ENCODE measurements around the gene PITPNC1.

Gene PITPNC1

DNA sequence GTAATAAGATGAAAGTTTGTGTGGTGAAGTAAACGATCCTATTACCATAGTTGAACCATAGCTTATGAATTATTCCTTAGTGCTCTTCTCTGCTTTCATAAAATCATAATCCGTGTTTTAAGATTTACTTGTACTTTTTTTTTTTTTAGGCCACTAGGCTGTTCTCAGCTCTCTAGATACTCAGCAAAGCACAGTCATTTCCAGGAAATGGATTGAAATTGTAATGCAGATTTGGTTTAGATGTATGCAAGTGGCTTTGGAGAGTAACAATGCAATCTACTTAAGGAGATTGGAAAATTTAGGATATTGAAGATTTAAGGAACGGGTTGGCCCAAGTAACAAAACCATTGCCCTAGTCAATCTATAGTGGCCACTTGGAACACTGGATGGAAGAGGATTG, 125.1 kb downstream of the PITPNC1 start:
- H3K36me3 ChIP-seq (ENCODE audit: control insufficient read depth, insufficient read depth, low read length), result no peaks in the 10 kb centered on the region
- H3K27ac ChIP-seq (ENCODE audit: insufficient read depth, low read length, poor library complexity, severe bottlenecking), result no peak overlapping the region
- H3K27me3 ChIP-seq (replicated peaks; ENCODE audit: control insufficient read depth, insufficient read depth, low read length, poor library complexity, severe bottlenecking), result no peaks in the 10 kb centered on the region
- H3K4me1 ChIP-seq (ENCODE audit: control insufficient read depth, insufficient read depth, low read length, poor library complexity, severe bottlenecking), result no peaks in the 10 kb centered on the region
- no peak for DNase-seq
- H3K9me3 ChIP-seq (ENCODE audit: control insufficient read depth, low read length), result no peaks in the 10 kb centered on the region
- H3K4me3 ChIP-seq (ENCODE audit: insufficient read depth, low read depth, low read length, poor library complexity, severe bottlenecking), result no peak overlapping the region

DNA sequence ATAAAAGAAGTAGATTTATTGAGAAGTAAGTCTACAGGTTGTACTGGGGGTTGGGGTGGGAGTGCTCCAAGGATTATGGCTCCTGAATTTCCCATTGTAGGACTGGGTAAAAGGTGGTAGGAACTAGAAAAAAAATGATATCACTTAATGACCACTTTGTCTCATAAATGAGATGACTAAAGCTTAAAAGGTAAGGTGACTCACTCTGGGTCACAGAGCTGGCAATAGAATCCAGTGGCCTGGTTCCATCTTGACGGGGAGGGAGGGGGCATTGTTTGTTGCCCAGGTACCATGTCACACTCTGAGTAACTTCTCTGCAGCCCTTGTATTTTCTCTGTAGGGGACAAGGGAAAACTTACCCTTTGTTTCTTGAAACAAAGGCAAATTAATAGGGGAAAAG, 126.1 kb downstream of the PITPNC1 start:
- no peak for DNase-seq
- Histone ChIP-seq H3K9me3 (ENCODE audit: control insufficient read depth, low read length) (peaks cover 6% of the 10 kb centered on the region), H3K4me3 (ENCODE audit: insufficient read depth, low read depth, low read length, poor library complexity, severe bottlenecking) (no peak overlapping the region), H3K36me3 (ENCODE audit: control insufficient read depth, insufficient read depth, low read length) (no peaks in the 10 kb centered on the region), H3K4me1 (ENCODE audit: control insufficient read depth, insufficient read depth, low read length, poor library complexity, severe bottlenecking) (no peaks in the 10 kb centered on the region), H3K27me3 (replicated peaks; ENCODE audit: control insufficient read depth, insufficient read depth, low read length, poor library complexity, severe bottlenecking) (no peaks in the 10 kb centered on the region), H3K27ac (ENCODE audit: insufficient read depth, low read length, poor library complexity, severe bottlenecking) (no peak overlapping the region)

DNA sequence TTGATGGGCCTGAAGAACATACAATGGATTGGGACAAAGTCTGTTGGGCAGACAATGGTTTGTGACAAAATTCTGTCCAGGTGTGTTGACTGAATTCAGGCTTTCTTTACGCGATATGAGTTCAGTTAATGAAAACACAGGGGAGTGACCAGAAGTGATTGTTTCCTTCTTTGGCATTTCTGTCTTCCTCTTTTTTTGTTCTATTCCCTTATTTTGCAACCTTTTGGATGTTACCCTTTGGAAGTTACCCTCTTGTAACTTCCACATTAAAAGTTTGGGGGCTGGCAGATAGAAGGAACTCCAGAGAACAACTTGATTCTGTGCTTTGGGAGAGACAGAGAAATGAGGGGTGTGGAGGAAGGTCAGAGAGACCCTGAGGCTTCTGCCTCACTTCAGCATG, 126.7 kb downstream of the PITPNC1 start:
- Histone ChIP-seq H3K36me3 (ENCODE audit: control insufficient read depth, insufficient read depth, low read length) (no peaks in the 10 kb centered on the region), H3K27me3 (replicated peaks; ENCODE audit: control insufficient read depth, insufficient read depth, low read length, poor library complexity, severe bottlenecking) (no peaks in the 10 kb centered on the region), H3K27ac (ENCODE audit: insufficient read depth, low read length, poor library complexity, severe bottlenecking) (no peak overlapping the region), H3K4me1 (ENCODE audit: control insufficient read depth, insufficient read depth, low read length, poor library complexity, severe bottlenecking) (no peaks in the 10 kb centered on the region), H3K9me3 (ENCODE audit: control insufficient read depth, low read length) (peaks cover 6% of the 10 kb centered on the region), H3K4me3 (ENCODE audit: insufficient read depth, low read depth, low read length, poor library complexity, severe bottlenecking) (no peak overlapping the region)
- no peak for DNase-seq

GRCh38 chr17:67504182-67504581, 127.1 kb downstream of the PITPNC1 start:
- H3K27ac ChIP-seq (ENCODE audit: insufficient read depth, low read length, poor library complexity, severe bottlenecking), result no peak overlapping the region
- H3K4me1 ChIP-seq (ENCODE audit: control insufficient read depth, insufficient read depth, low read length, poor library complexity, severe bottlenecking), result no peaks in the 10 kb centered on the region
- DNase-seq, result no peak
- peaks cover 6% of the 10 kb centered on the region for H3K9me3 ChIP-seq (ENCODE audit: control insufficient read depth, low read length)
- H3K4me3 ChIP-seq (ENCODE audit: insufficient read depth, low read depth, low read length, poor library complexity, severe bottlenecking), result no peak overlapping the region
- H3K36me3 ChIP-seq (ENCODE audit: control insufficient read depth, insufficient read depth, low read length), result no peaks in the 10 kb centered on the region
- H3K27me3 ChIP-seq (replicated peaks; ENCODE audit: control insufficient read depth, insufficient read depth, low read length, poor library complexity, severe bottlenecking), result no peaks in the 10 kb centered on the region

DNA sequence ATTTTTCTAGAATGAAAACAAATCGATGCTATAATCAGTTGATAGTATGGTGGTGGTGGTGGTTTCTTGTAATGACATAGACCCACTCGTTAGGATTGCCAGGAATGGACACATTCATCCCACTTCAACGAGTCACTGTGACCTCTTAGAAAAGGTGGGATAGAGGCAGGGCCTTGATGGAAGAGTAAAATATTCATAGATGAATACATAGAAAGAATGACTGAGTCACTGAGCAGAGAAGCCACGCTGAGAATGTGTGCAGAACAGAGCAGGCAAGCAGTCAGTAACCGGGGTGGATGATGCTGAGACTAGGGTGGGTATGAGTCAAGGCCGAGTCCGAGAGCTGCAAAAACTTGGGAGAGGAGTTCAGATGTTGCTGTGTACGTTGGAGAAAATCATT, 129.9 kb downstream of the PITPNC1 start:
- DNase-seq, result no peak
- Histone ChIP-seq H3K27me3 (replicated peaks; ENCODE audit: control insufficient read depth, insufficient read depth, low read length, poor library complexity, severe bottlenecking) (no peaks in the 10 kb centered on the region), H3K27ac (ENCODE audit: insufficient read depth, low read length, poor library complexity, severe bottlenecking) (no peak overlapping the region), H3K36me3 (ENCODE audit: control insufficient read depth, insufficient read depth, low read length) (no peaks in the 10 kb centered on the region), H3K4me3 (ENCODE audit: insufficient read depth, low read depth, low read length, poor library complexity, severe bottlenecking) (no peak overlapping the region), H3K4me1 (ENCODE audit: control insufficient read depth, insufficient read depth, low read length, poor library complexity, severe bottlenecking) (no peaks in the 10 kb centered on the region), H3K9me3 (ENCODE audit: control insufficient read depth, low read length) (peaks cover 6% of the 10 kb centered on the region)

- H3K27me3 ChIP-seq (replicated peaks; ENCODE audit: control insufficient read depth, insufficient read depth, low read length, poor library complexity, severe bottlenecking), result no peaks in the 10 kb centered on the region
- peaks cover 6% of the 10 kb centered on the region for H3K9me3 ChIP-seq (ENCODE audit: control insufficient read depth, low read length)
- H3K4me1 ChIP-seq (ENCODE audit: control insufficient read depth, insufficient read depth, low read length, poor library complexity, severe bottlenecking), result no peaks in the 10 kb centered on the region
- H3K36me3 ChIP-seq (ENCODE audit: control insufficient read depth, insufficient read depth, low read length), result no peaks in the 10 kb centered on the region
- DNase-seq, result no peak
- H3K4me3 ChIP-seq (ENCODE audit: insufficient read depth, low read depth, low read length, poor library complexity, severe bottlenecking), result no peak overlapping the region
- H3K27ac ChIP-seq (ENCODE audit: insufficient read depth, low read length, poor library complexity, severe bottlenecking), result no peak overlapping the region
These were observed 132.6 kb downstream of the PITPNC1 start for GRCh38 chr17:67509390-67510287.

- no peaks in the 10 kb centered on the region for H3K36me3 ChIP-seq (ENCODE audit: control insufficient read depth, insufficient read depth, low read length)
- no peaks in the 10 kb centered on the region for H3K27me3 ChIP-seq (replicated peaks; ENCODE audit: control insufficient read depth, insufficient read depth, low read length, poor library complexity, severe bottlenecking)
- DNase-seq, result no peak
- peaks cover 6% of the 10 kb centered on the region for H3K9me3 ChIP-seq (ENCODE audit: control insufficient read depth, low read length)
- no peaks in the 10 kb centered on the region for H3K4me1 ChIP-seq (ENCODE audit: control insufficient read depth, insufficient read depth, low read length, poor library complexity, severe bottlenecking)
- no peak overlapping the region for H3K4me3 ChIP-seq (ENCODE audit: insufficient read depth, low read depth, low read length, poor library complexity, severe bottlenecking)
- H3K27ac ChIP-seq (ENCODE audit: insufficient read depth, low read length, poor library complexity, severe bottlenecking), result no peak overlapping the region
These were observed 133.9 kb downstream of the PITPNC1 start for GRCh38 chr17:67511012-67511411.

- Histone ChIP-seq H3K36me3 (ENCODE audit: control insufficient read depth, insufficient read depth, low read length) (no peaks in the 10 kb centered on the region), H3K4me3 (ENCODE audit: insufficient read depth, low read depth, low read length, poor library complexity, severe bottlenecking) (no peak overlapping the region), H3K27me3 (replicated peaks; ENCODE audit: control insufficient read depth, insufficient read depth, low read length, poor library complexity, severe bottlenecking) (no peaks in the 10 kb centered on the region), H3K9me3 (ENCODE audit: control insufficient read depth, low read length) (peaks cover 6% of the 10 kb centered on the region), H3K27ac (ENCODE audit: insufficient read depth, low read length, poor library complexity, severe bottlenecking) (no peak overlapping the region), H3K4me1 (ENCODE audit: control insufficient read depth, insufficient read depth, low read length, poor library complexity, severe bottlenecking) (no peaks in the 10 kb centered on the region)
- no peak for DNase-seq
These were observed 134.7 kb downstream of the PITPNC1 start for GRCh38 chr17:67511804-67512203.

- Histone ChIP-seq H3K27ac (ENCODE audit: insufficient read depth, low read length, poor library complexity, severe bottlenecking) (no peak overlapping the region), H3K4me3 (ENCODE audit: insufficient read depth, low read depth, low read length, poor library complexity, severe bottlenecking) (no peak overlapping the region), H3K36me3 (ENCODE audit: control insufficient read depth, insufficient read depth, low read length) (no peaks in the 10 kb centered on the region), H3K4me1 (ENCODE audit: control insufficient read depth, insufficient read depth, low read length, poor library complexity, severe bottlenecking) (peaks cover 6% of the 10 kb centered on the region), H3K27me3 (replicated peaks; ENCODE audit: control insufficient read depth, insufficient read depth, low read length, poor library complexity, severe bottlenecking) (no peaks in the 10 kb centered on the region), H3K9me3 (ENCODE audit: control insufficient read depth, low read length) (no peaks in the 10 kb centered on the region)
- no peak for DNase-seq
These were observed 137.9 kb downstream of the PITPNC1 start for GRCh38 chr17:67514998-67515397.

GRCh38 chr17:67515490-67516083, 138.5 kb downstream of the PITPNC1 start:
- Histone ChIP-seq H3K27ac (ENCODE audit: insufficient read depth, low read length, poor library complexity, severe bottlenecking) (no peak overlapping the region), H3K27me3 (replicated peaks; ENCODE audit: control insufficient read depth, insufficient read depth, low read length, poor library complexity, severe bottlenecking) (no peaks in the 10 kb centered on the region), H3K4me1 (ENCODE audit: control insufficient read depth, insufficient read depth, low read length, poor library complexity, severe bottlenecking) (peaks cover 6% of the 10 kb centered on the region), H3K4me3 (ENCODE audit: insufficient read depth, low read depth, low read length, poor library complexity, severe bottlenecking) (no peak overlapping the region), H3K36me3 (ENCODE audit: control insufficient read depth, insufficient read depth, low read length) (no peaks in the 10 kb centered on the region), H3K9me3 (ENCODE audit: control insufficient read depth, low read length) (no peaks in the 10 kb centered on the region)
- DNase-seq, result no peak
